Tibial nerve (tissue), 4 donors: ENCODE results near the gene HEPHL1. TPM values are rescaled to one million over a fixed set of nuclear protein-coding genes. Genes with fewer than 3 reads are reported as not detected.

ENCODE experiments used
- DNase-seq, 2 donors: peaks; one replicate each; pipeline ENCODE4 v3.0.0-alpha.2; 2019; ENCODE audit warnings: low spot score in 2 of 2
- H3K27ac ChIP-seq, 4 donors: fragments of 200-600 bp; sonication (generic) in 3 of 4; one replicate each; pipeline ENCODE4 v1.5.1; 2017 to 2019; ENCODE audit warnings: mild to moderate bottlenecking in 1 of 4
- H3K27me3 ChIP-seq, 2 donors: fragments of 200-600 bp; sonication (generic) in 1 of 2; one replicate each; pipeline versions ENCODE4 v1.5.1 to v1.6.0; 2017 to 2019
- H3K36me3 ChIP-seq, 3 donors: fragments of 200-600 bp; sonication (generic); one replicate each; pipeline ENCODE4 v1.5.1; 2018 to 2019
- H3K4me1 ChIP-seq, 4 donors: fragments of 200-600 bp; sonication (generic) in 3 of 4; one replicate each; pipeline ENCODE4 v1.5.1; 2017 to 2019
- H3K4me3 ChIP-seq, 4 donors: fragments of 200-600 bp; sonication (generic) in 3 of 4; one replicate each; pipeline ENCODE4 v1.5.1; 2017 to 2019; ENCODE audit warnings: mild to moderate bottlenecking in 1 of 4, moderate library complexity in 1 of 4
- H3K9me3 ChIP-seq, 4 donors: fragments of 200-600 bp; sonication (generic) in 3 of 4; one replicate each; pipeline ENCODE4 v1.5.1; 2017 to 2019
- EP300 ChIP-seq, 2 donors: sonication (generic); formaldehyde crosslinking; IDR thresholded peaks; one replicate each; pipeline ENCODE4 v1.6.1; 2017; ENCODE audit warnings: antibody characterized with exemption in 2 of 2, mild to moderate bottlenecking in 1 of 2
- POLR2A ChIP-seq, 2 donors: fragments of 450-650 bp; IDR thresholded peaks; one replicate each; pipeline ENCODE4 v1.6.1; 2017; ENCODE audit warnings: antibody characterized with exemption in 2 of 2, mild to moderate bottlenecking in 2 of 2, moderate library complexity in 2 of 2
- WGBS, 2 donors: methylation state at CpG; one replicate each; pipeline ENCODE4 v1.1.5; 2018; 5-methylcytosine and 5-hydroxymethylcytosine counted together
- total RNA-seq, 4 donors: library from RNA; depleted of rRNA; stranded (reverse); fragments of >200 nt; gene quantifications; one replicate each; pipeline ENCODE4 v1.1.0, GENCODE V29; 2016
- TF ChIP-seq, protein P1 (sequence below), 5 experiments: fragments of 200-600 bp in 3 of 5; fragments of 450-650 bp in 2 of 5; sonication (generic) in 3 of 5; IDR thresholded peaks; one replicate each; pipeline ENCODE4 v1.5.1; 2016 to 2019; ENCODE audit warnings: antibody characterized with exemption in 5 of 5, mild to moderate bottlenecking in 3 of 5, moderate library complexity in 2 of 5

The HEPHL1 gene
- total RNA-seq, 4 donors from 2014 or later: not detected

DNA sequence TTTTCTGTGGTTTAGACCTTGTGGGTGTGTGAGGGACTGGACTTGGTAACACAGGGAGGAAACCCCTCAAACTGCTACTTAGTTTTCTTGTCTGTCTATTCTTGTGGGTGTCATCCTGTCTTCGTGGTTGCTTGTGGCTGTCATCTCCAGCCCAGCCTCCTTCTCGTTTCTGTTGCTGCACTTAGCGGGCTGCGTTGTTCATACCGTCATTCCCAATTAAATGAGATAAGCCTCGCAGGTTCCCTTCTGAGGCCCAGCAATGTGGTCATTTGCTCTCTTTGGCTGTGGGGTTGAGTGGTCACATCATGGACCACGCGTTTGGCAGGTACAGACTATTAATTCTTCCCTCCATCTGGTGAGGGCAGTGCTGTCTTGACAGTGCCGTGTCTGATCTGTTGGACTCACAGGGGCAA lies 126.3 kb downstream of the HEPHL1 start:
- Histone ChIP-seq H3K9me3 (no peaks in the 10 kb centered on the region), H3K4me1 (peaks cover 0 to 80% (median 31%) of the 10 kb centered on the region in 4 donors), H3K4me3 (no peak overlapping the region), H3K36me3 (no peaks in the 10 kb centered on the region), H3K27me3 (no peaks in the 10 kb centered on the region), H3K27ac (no peak overlapping the region)
- WGBS, 2 donors: 88 to 95% methylated on average over 9 of the region's 9 CpGs
- TF ChIP-seq POLR2A (IDR thresholded peaks at IDR 0.05): no peak
- TF ChIP-seq, protein P1, sequence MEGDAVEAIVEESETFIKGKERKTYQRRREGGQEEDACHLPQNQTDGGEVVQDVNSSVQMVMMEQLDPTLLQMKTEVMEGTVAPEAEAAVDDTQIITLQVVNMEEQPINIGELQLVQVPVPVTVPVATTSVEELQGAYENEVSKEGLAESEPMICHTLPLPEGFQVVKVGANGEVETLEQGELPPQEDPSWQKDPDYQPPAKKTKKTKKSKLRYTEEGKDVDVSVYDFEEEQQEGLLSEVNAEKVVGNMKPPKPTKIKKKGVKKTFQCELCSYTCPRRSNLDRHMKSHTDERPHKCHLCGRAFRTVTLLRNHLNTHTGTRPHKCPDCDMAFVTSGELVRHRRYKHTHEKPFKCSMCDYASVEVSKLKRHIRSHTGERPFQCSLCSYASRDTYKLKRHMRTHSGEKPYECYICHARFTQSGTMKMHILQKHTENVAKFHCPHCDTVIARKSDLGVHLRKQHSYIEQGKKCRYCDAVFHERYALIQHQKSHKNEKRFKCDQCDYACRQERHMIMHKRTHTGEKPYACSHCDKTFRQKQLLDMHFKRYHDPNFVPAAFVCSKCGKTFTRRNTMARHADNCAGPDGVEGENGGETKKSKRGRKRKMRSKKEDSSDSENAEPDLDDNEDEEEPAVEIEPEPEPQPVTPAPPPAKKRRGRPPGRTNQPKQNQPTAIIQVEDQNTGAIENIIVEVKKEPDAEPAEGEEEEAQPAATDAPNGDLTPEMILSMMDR (IDR thresholded peaks at IDR 0.05): no peak
- TF ChIP-seq EP300 (IDR thresholded peaks at IDR 0.05): no peak
- DNase-seq: no peak

DNA sequence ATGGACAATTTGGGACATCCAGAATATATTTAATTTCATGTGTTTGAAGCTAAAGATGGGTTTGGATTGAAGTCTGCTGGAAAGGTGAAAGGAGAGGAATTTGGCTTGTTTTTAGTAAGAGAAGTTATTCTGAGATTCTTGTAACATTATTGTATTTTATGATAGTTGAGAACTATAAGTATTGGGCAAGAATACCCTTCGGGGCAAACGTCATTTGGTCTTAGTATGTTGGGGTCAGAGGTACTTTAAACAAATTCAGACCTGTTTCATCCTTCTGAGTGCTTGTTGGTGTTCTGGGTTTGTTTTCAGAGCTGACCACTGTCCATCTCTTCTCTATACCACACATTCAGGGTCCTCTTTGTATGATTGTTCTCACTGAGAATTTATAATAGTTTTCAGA lies 127.0 kb downstream of the HEPHL1 start:
- peaks cover 0 to 82% (median 28%) of the 10 kb centered on the region in 4 donors for H3K4me1 ChIP-seq
- 44 to 60% methylated on average over 2 of the region's 2 CpGs for WGBS, 2 donors
- no peak overlapping the region for H3K4me3 ChIP-seq

GRCh38 chr11:94149431-94150017 lies 128.4 kb downstream of the HEPHL1 start:
- Histone ChIP-seq H3K27me3 (no peaks in the 10 kb centered on the region), H3K36me3 (peaks cover 0 to 8% (median 0%) of the 10 kb centered on the region in 3 donors), H3K4me1 (peaks cover 0 to 89% (median 26%) of the 10 kb centered on the region in 4 donors), H3K9me3 (no peaks in the 10 kb centered on the region), H3K27ac (no peak overlapping the region), H3K4me3 (no peak overlapping the region)
- no peak for DNase-seq
- WGBS, 2 donors: 38 to 44% methylated on average over 3 of the region's 3 CpGs
- TF ChIP-seq POLR2A (IDR thresholded peaks at IDR 0.05) (no peak), EP300 (IDR thresholded peaks at IDR 0.05) (no peak)

More for the DNA sequence above, 127.0 kb downstream of the HEPHL1 start:
- H3K36me3 ChIP-seq: no peaks in the 10 kb centered on the region
- no peak overlapping the region for H3K27ac ChIP-seq
- H3K9me3 ChIP-seq: no peaks in the 10 kb centered on the region
- H3K27me3 ChIP-seq: no peaks in the 10 kb centered on the region
- no peak for DNase-seq
- TF ChIP-seq POLR2A (IDR thresholded peaks at IDR 0.05) (no peak), EP300 (IDR thresholded peaks at IDR 0.05) (no peak)
- TF ChIP-seq, protein P1 (IDR thresholded peaks at IDR 0.05): no peak

- H3K36me3 ChIP-seq: peaks cover 0 to 8% (median 4%) of the 10 kb centered on the region in 3 donors
- H3K27ac ChIP-seq: no peak overlapping the region
- peaks cover 0 to 92% (median 26%) of the 10 kb centered on the region in 4 donors for H3K4me1 ChIP-seq
- 88 to 97% methylated on average over 3 of the region's 3 CpGs for WGBS, 2 donors
- no peak for DNase-seq
- H3K9me3 ChIP-seq: no peaks in the 10 kb centered on the region
- H3K4me3 ChIP-seq: no peak overlapping the region
- TF ChIP-seq EP300 (IDR thresholded peaks at IDR 0.05) (no peak), POLR2A (IDR thresholded peaks at IDR 0.05) (no peak)
- TF ChIP-seq, protein P1 (IDR thresholded peaks at IDR 0.05): no peak
- H3K27me3 ChIP-seq: no peaks in the 10 kb centered on the region
These were observed 128.9 kb downstream of the HEPHL1 start for GRCh38 chr11:94150056-94150455.

DNA sequence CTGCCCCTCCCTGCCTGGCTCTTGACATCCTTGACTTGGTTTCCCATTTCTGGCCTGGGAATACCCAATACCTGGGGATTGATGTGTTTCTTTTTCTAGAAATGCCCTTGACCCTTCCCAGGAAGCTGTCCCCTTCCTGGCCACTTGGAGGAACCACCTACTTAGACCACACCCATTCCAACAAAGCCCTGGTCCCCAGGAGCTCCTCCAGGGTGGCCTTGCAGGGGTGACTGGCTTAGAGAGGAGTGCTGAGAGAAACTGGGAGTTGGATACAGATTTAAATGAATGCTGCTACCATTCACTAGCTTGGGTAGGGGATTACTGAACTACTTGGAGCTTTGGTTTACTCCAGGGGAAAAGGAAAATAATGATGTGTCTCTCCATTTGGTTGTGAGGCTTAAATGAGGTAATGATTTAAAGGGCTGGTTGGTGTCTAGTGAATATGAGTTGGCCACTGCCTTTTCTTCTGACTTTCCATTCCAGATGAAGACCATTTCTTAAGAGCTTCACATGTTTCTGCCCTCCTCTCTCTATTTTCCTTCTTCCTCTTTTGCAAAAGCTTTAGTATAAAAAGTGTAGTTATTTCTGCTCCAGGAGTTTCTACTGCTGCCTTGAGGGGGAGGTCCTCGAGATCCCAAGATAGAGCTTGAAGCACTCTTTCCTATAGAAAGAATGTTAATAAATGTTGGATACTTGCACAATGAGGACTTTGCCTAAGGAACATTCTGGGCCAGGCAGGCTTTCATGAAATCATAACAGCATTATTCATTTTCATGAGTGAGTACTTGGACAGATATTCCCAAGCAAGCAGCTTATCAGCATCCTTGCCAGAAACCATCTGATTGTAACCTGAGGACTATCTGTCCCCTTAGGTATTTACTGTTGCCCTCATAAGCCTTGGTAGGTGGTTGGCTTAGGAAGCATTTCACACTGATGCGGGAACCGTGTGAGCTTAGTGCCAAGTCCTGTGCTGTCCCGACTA lies 129.8 kb downstream of the HEPHL1 start:
- Histone ChIP-seq H3K36me3 (peaks cover 0 to 8% (median 5%) of the 10 kb centered on the region in 3 donors), H3K4me1 (peaks cover 0 to 85% (median 26%) of the 10 kb centered on the region in 4 donors), H3K9me3 (no peaks in the 10 kb centered on the region), H3K27me3 (no peaks in the 10 kb centered on the region), H3K27ac (peak overlapping the region in 2 of 4 donors; percentile 44 to 58), H3K4me3 (no peak overlapping the region)
- whole genome bisulfite sequencing, 2 donors: 84 to 85% methylated on average over 4 of the region's 4 CpGs
- TF ChIP-seq POLR2A (IDR thresholded peaks at IDR 0.05) (no peak), EP300 (IDR thresholded peaks at IDR 0.05) (no peak)
- TF ChIP-seq, protein P1 (IDR thresholded peaks at IDR 0.05): no peak
- DNase-seq: no peak
